Esophagus muscularis mucosa (tissue), 4 donors: ENCODE measurements around the gene MED31. TPM values are rescaled to one million over a fixed set of nuclear protein-coding genes. Genes with fewer than 3 reads are reported as not detected.

Experiments
- DNase-seq: peaks from one replicate; pipeline ENCODE4 v3.0.0-alpha.2; 2017; ENCODE audit errors: extremely low spot score
- H3K27ac ChIP-seq, 4 donors: fragments of 200-600 bp; sonication (generic); replicated peaks in 1 of 4; 1 replicate in 3 of 4; 2 replicates in 1 of 4; pipeline ENCODE4 v1.5.1; 2016 to 2019; ENCODE audit warnings: mild to moderate bottlenecking in 1 of 4
- H3K27me3 ChIP-seq, 4 donors: fragments of 200-600 bp; sonication (generic); one replicate each; pipeline versions ENCODE4 v1.5.1 to v1.6.0; 2016 to 2019
- H3K36me3 ChIP-seq, 4 donors: fragments of 200-600 bp; sonication (generic); one replicate each; pipeline ENCODE4 v1.5.1; 2016 to 2019
- H3K4me1 ChIP-seq, 4 donors: fragments of 200-600 bp; sonication (generic); one replicate each; pipeline ENCODE4 v1.5.1; 2016 to 2019
- H3K4me3 ChIP-seq, 4 donors: fragments of 200-600 bp; sonication (generic); 1 replicate in 2 of 4; 2 replicates in 2 of 4; pipeline ENCODE4 v1.5.1; 2016 to 2019; ENCODE audit warnings: mild to moderate bottlenecking in 4 of 4, moderate library complexity in 1 of 4
- H3K9me3 ChIP-seq, 4 donors: fragments of 200-600 bp; sonication (generic); 1 replicate in 3 of 4; 2 replicates in 1 of 4; pipeline ENCODE4 v1.5.1; 2016 to 2019
- CTCF ChIP-seq, 3 experiments: fragments of 200-600 bp in 2 of 3; fragments of 450-650 bp in 1 of 3; sonication (generic) in 2 of 3; IDR thresholded peaks; one replicate each; pipeline ENCODE4 v1.5.1; 2017 to 2019; ENCODE audit warnings: antibody characterized with exemption in 3 of 3, mild to moderate bottlenecking in 2 of 3, moderate library complexity in 1 of 3
- EP300 ChIP-seq: sonication (generic); formaldehyde crosslinking; IDR thresholded peaks from one replicate; pipeline ENCODE4 v1.6.1; 2017; ENCODE audit warnings: antibody characterized with exemption
- POLR2A ChIP-seq: fragments of 450-650 bp; IDR thresholded peaks from one replicate; pipeline ENCODE4 v1.6.1; 2017; ENCODE audit warnings: antibody characterized with exemption, moderate library complexity, mild to moderate bottlenecking, low read depth
- POLR2AphosphoS5 ChIP-seq, 2 donors: sonication (generic); formaldehyde crosslinking; IDR thresholded peaks; one replicate each; pipeline ENCODE4 v1.6.1; 2017; ENCODE audit warnings: antibody characterized with exemption in 2 of 2
- WGBS: methylation state at CpG from one replicate; pipeline ENCODE4 v1.1.5; 2018; 5-methylcytosine and 5-hydroxymethylcytosine counted together
- intact Hi-C: fragments of 100-400 bp; cut with DNase I; formaldehyde crosslinking; loops from one replicate; pipeline ENCODE4 v1.15.1; 2023
- total RNA-seq, 4 donors: library from RNA; depleted of rRNA; stranded (reverse); fragments of >200 nt; gene quantifications; one replicate each; pipeline versions ENCODE4 v1.1.0 to v1.2.1, GENCODE V29; 2016

Gene MED31
- total RNA-seq, 4 donors from 2014 or later: 4.5 to 8.7 (median 6.9) TPM

GRCh38 chr17:6636105-6636504 is 15.3 kb downstream of the MED31 start:
- WGBS: 64% methylated on average over 2 of the region's 2 CpGs
- DNase-seq: no peak
- intact Hi-C loops: no loop called here
- Histone ChIP-seq H3K9me3 (no peaks in the 10 kb centered on the region), H3K4me1 (peaks cover 13 to 33% (median 20%) of the 10 kb centered on the region in 4 donors), H3K27ac (no peak overlapping the region), H3K36me3 (peaks cover 13 to 40% (median 26%) of the 10 kb centered on the region in 4 donors), H3K27me3 (no peaks in the 10 kb centered on the region), H3K4me3 (no peak overlapping the region)
- no peak for TF ChIP-seq POLR2A
- TF ChIP-seq EP300: no peak
- no peak for TF ChIP-seq CTCF (IDR thresholded peaks at IDR 0.05)
- TF ChIP-seq POLR2AphosphoS5 (IDR thresholded peaks at IDR 0.05): no peak

DNA sequence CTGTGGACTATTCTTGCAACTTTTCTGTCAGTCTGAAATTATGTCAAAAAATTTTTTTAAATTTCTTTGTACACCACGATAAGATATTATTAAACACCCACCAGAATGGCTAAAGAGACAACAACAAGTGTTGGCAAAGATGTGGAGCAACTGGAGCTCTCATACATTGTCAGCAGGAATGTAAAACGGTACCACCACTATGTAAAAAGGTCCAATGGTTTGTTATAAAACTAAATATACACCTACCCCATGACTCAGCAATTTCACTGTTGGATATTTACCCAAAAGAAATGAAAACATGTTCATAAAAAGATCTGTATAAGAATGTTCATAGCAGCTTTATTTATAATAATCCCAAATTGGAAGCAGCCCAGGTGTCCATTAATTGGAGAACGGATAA is 18.1 kb downstream of the MED31 start:
- Histone ChIP-seq H3K27me3 (no peaks in the 10 kb centered on the region), H3K4me1 (peaks cover 0 to 14% (median 5%) of the 10 kb centered on the region in 4 donors), H3K27ac (no peak overlapping the region), H3K9me3 (no peaks in the 10 kb centered on the region), H3K36me3 (peaks cover 17 to 65% (median 36%) of the 10 kb centered on the region in 4 donors), H3K4me3 (no peak overlapping the region)
- TF ChIP-seq CTCF (IDR thresholded peaks at IDR 0.05): no peak
- WGBS: 93% methylated on average over 3 of the region's 3 CpGs
- DNase-seq: no peak
- intact Hi-C loops: no loop called here

GRCh38 chr17:6632530-6632929 is 18.9 kb downstream of the MED31 start:
- H3K4me1 ChIP-seq: peaks cover 0 to 7% (median under 1%) of the 10 kb centered on the region in 4 donors
- no peak overlapping the region for H3K4me3 ChIP-seq
- peaks cover 21 to 72% (median 43%) of the 10 kb centered on the region in 4 donors for H3K36me3 ChIP-seq
- no peaks in the 10 kb centered on the region for H3K27me3 ChIP-seq
- no peak for DNase-seq
- H3K27ac ChIP-seq: no peak overlapping the region
- no peaks in the 10 kb centered on the region for H3K9me3 ChIP-seq
- intact Hi-C loops: no loop called here
- no peak for TF ChIP-seq EP300
- no peak for TF ChIP-seq POLR2A
- no peak for TF ChIP-seq CTCF (IDR thresholded peaks at IDR 0.05)
- no peak for TF ChIP-seq POLR2AphosphoS5 (IDR thresholded peaks at IDR 0.05)

GRCh38 chr17:6630390-6630789 is 21.0 kb downstream of the MED31 start:
- intact Hi-C loops: no loop called here
- peaks cover 27 to 92% (median 58%) of the 10 kb centered on the region in 4 donors for H3K36me3 ChIP-seq

More at GRCh38 chr17:6630390-6630789, 21.0 kb downstream of the MED31 start:
- no peak for DNase-seq
- Histone ChIP-seq H3K9me3 (no peaks in the 10 kb centered on the region), H3K27me3 (no peaks in the 10 kb centered on the region), H3K4me3 (no peak overlapping the region), H3K27ac (no peak overlapping the region), H3K4me1 (no peaks in the 10 kb centered on the region)
- TF ChIP-seq CTCF (IDR thresholded peaks at IDR 0.05): no peak
- TF ChIP-seq POLR2A: no peak
- TF ChIP-seq POLR2AphosphoS5 (IDR thresholded peaks at IDR 0.05): no peak
- no peak for TF ChIP-seq EP300
- WGBS: 100% methylated on average over 1 of the region's 1 CpG
